Prostate gland (tissue), 2 donors: ENCODE measurements around the gene RFX2. TPM values are rescaled to one million over a fixed set of nuclear protein-coding genes. Genes with fewer than 3 reads are reported as not detected.
"Not testable (repeated sequence)": the region's sequence is repeated elsewhere in the genome, so short reads cannot be mapped to it uniquely, and the experiment has no call there.

Experiments
- DNase-seq: peaks from one replicate; pipeline ENCODE4 v3.0.0-alpha.2; 2019; ENCODE audit warnings: low spot score
- H3K27ac ChIP-seq, 2 donors: fragments of 200-600 bp; sonication (generic); 2 replicates each; pipeline ENCODE4 v1.5.1; 2017 to 2019
- H3K27me3 ChIP-seq: fragments of 200-600 bp; sonication (generic); replicated peaks from 2 replicates; pipeline ENCODE4 v1.5.1; 2019; ENCODE audit not compliant: insufficient read depth
- H3K36me3 ChIP-seq, 2 donors: fragments of 200-600 bp; sonication (generic); 1 replicate in 1 of 2; 2 replicates in 1 of 2; pipeline versions ENCODE4 v1.5.1 to v1.8.1; 2017 to 2019
- H3K4me1 ChIP-seq: fragments of 200-600 bp; sonication (generic); replicated peaks from 2 replicates; pipeline ENCODE4 v1.5.1; 2019
- H3K4me3 ChIP-seq, 2 donors: fragments of 200-600 bp; sonication (generic); 2 replicates each; pipeline ENCODE4 v1.5.1; 2017 to 2019
- H3K9me3 ChIP-seq: fragments of 200-600 bp; sonication (generic); 2 replicates; pipeline ENCODE4 v1.5.1; 2017
- CTCF ChIP-seq, 4 experiments: fragments of 200-600 bp in 2 of 4; fragments of 450-650 bp in 2 of 4; sonication (generic) in 2 of 4; IDR thresholded peaks; 1 replicate in 3 of 4; 2 replicates in 1 of 4; pipeline ENCODE4 v1.5.1; 2016 to 2019; ENCODE audit warnings: antibody characterized with exemption in 4 of 4, mild to moderate bottlenecking in 2 of 4, moderate library complexity in 2 of 4
- POLR2A ChIP-seq: fragments of 450-650 bp; IDR thresholded peaks from one replicate; pipeline ENCODE4 v1.6.1; 2016; ENCODE audit warnings: antibody characterized with exemption, mild to moderate bottlenecking
- POLR2AphosphoS5 ChIP-seq: sonication (generic); formaldehyde crosslinking; IDR thresholded peaks from one replicate; pipeline ENCODE4 v1.6.1; 2017; ENCODE audit warnings: antibody characterized with exemption
- WGBS: methylation state at CpG from one replicate; pipeline ENCODE4 v1.1.5; 2018; 5-methylcytosine and 5-hydroxymethylcytosine counted together
- intact Hi-C: fragments of 100-400 bp; cut with DNase I; formaldehyde crosslinking; loops from one replicate; pipeline ENCODE4 v1.14.2; 2022
- total RNA-seq, 2 donors: library from RNA; depleted of rRNA; stranded (reverse); fragments of >200 nt; gene quantifications; one replicate each; pipeline ENCODE4 v1.1.0, GENCODE V29; 2016

RFX2 gene
- total RNA-seq, 2 donors from 2014 or later, result 13.4 to 25.3 TPM

- peaks cover 19% of the 10 kb centered on the region for H3K4me1 ChIP-seq
- no peak for DNase-seq
- intact Hi-C loops, result loop anchor here (5.0 kb wide), 1 partner anchor 35 kb away; no protein-coding TSS in a partner anchor
- peak overlapping the region; percentile 82 to 83 for H3K27ac ChIP-seq
- 54% methylated on average over 7 of the region's 7 CpGs for WGBS
- H3K36me3 ChIP-seq, result no peaks in the 10 kb centered on the region
- H3K9me3 ChIP-seq, result no peaks in the 10 kb centered on the region
- H3K4me3 ChIP-seq, result no peak overlapping the region
- H3K27me3 ChIP-seq, result no peaks in the 10 kb centered on the region
- TF ChIP-seq POLR2A (no peak), POLR2AphosphoS5 (no peak), CTCF (IDR thresholded peaks at IDR 0.05) (no peak)
Measured at GRCh38 chr19:5967571-5967970, 142.7 kb downstream of the RFX2 start.

- TF ChIP-seq POLR2AphosphoS5 (no peak), CTCF (IDR thresholded peaks at IDR 0.05) (no peak), POLR2A (no peak)
- no peaks in the 10 kb centered on the region for H3K36me3 ChIP-seq
- no peaks in the 10 kb centered on the region for H3K9me3 ChIP-seq
- H3K27ac ChIP-seq, result peak overlapping the region; percentile 82 to 83
- H3K4me1 ChIP-seq, result peaks cover 25% of the 10 kb centered on the region
- DNase-seq, result no peak
- intact Hi-C loops, result loop anchor here (5.0 kb wide), 1 partner anchor 35 kb away; no protein-coding TSS in a partner anchor
- WGBS, result 58% methylated on average over 9 of the region's 9 CpGs
- H3K27me3 ChIP-seq, result no peaks in the 10 kb centered on the region
- no peak overlapping the region for H3K4me3 ChIP-seq
Measured at GRCh38 chr19:5966941-5967340, 143.4 kb downstream of the RFX2 start.

- DNase-seq, result no peak
- intact Hi-C loops, result loop anchor here (5.0 kb wide), 1 partner anchor 34 kb away; no protein-coding TSS in a partner anchor
- peak; percentile 7 for TF ChIP-seq POLR2AphosphoS5
- no peak for TF ChIP-seq POLR2A
- TF ChIP-seq CTCF (IDR thresholded peaks at IDR 0.05), result no peak
- Histone ChIP-seq H3K27me3 (no peaks in the 10 kb centered on the region), H3K9me3 (no peaks in the 10 kb centered on the region), H3K27ac (peak overlapping the region; percentile 25 to 34), H3K36me3 (no peaks in the 10 kb centered on the region), H3K4me1 (peaks cover 29% of the 10 kb centered on the region), H3K4me3 (no peak overlapping the region)
- 40% methylated on average over 8 of the region's 8 CpGs for WGBS
Measured at GRCh38 chr19:5966215-5966614, 144.1 kb downstream of the RFX2 start.

GRCh38 chr19:5964816-5965565 lies 145.3 kb downstream of the RFX2 start:
- H3K36me3 ChIP-seq, result no peaks in the 10 kb centered on the region
- H3K4me3 ChIP-seq, result no peak overlapping the region
- H3K9me3 ChIP-seq, result no peaks in the 10 kb centered on the region
- intact Hi-C loops, result loop anchor here (5.0 kb wide), 1 partner anchor 33 kb away; no protein-coding TSS in a partner anchor
- DNase-seq, result no peak
- 85% methylated on average over 5 of the region's 5 CpGs for WGBS
- TF ChIP-seq POLR2A (no peak), POLR2AphosphoS5 (no peak), CTCF (IDR thresholded peaks at IDR 0.05) (no peak)
- H3K27ac ChIP-seq, result peak overlapping the region in 1 of 2 donors; percentile 2
- H3K4me1 ChIP-seq, result peaks cover 36% of the 10 kb centered on the region
- H3K27me3 ChIP-seq, result no peaks in the 10 kb centered on the region

- H3K36me3 ChIP-seq, result no peaks in the 10 kb centered on the region
- 88% methylated on average over 7 of the region's 7 CpGs for WGBS
- peaks cover 29% of the 10 kb centered on the region for H3K4me1 ChIP-seq
- no peak overlapping the region for H3K27ac ChIP-seq
- DNase-seq, result no peak
- TF ChIP-seq CTCF (IDR thresholded peaks at IDR 0.05) (no peak), POLR2A (no peak), POLR2AphosphoS5 (no peak)
- intact Hi-C loops, result no loop called here
- no peaks in the 10 kb centered on the region for H3K27me3 ChIP-seq
- H3K9me3 ChIP-seq, result no peaks in the 10 kb centered on the region
- no peak overlapping the region for H3K4me3 ChIP-seq
Measured at GRCh38 chr19:5963855-5964254, 146.4 kb downstream of the RFX2 start.

GRCh38 chr19:5963259-5963658 lies 147.0 kb downstream of the RFX2 start:
- H3K4me1 ChIP-seq, result peaks cover 27% of the 10 kb centered on the region
- WGBS, result 84% methylated on average over 6 of the region's 6 CpGs
- H3K36me3 ChIP-seq, intact Hi-C loops, DNase-seq, H3K9me3 ChIP-seq, H3K4me3 ChIP-seq, H3K27me3 ChIP-seq, H3K27ac ChIP-seq: not testable (repeated sequence)
